ENCODE results near the gene POMC.
"Not testable (repeated sequence)": the region's sequence is repeated elsewhere in the genome, so short reads cannot be mapped to it uniquely, and the experiment has no call there.

Gene POMC

GRCh38 chr2:25168256-25169072, at the start of gene POMC:
Gene POMC (minus strand): TSS chr2:25168580. CDS start chr2:25164772, 3,808 bp downstream.
- no peak for TF ChIP-seq CTCF (IDR thresholded peaks at IDR 0.05)
- no peak for TF ChIP-seq ZFX (IDR thresholded peaks at IDR 0.05; ENCODE audit: borderline replicate concordance)
- no peak within 1 kb of the TSS for H3K27ac ChIP-seq

- no peak overlapping the region for H3K27ac ChIP-seq
- TF ChIP-seq ZFX (IDR thresholded peaks at IDR 0.05; ENCODE audit: borderline replicate concordance) = no peak
- TF ChIP-seq CTCF (IDR thresholded peaks at IDR 0.05) = no peak
These were observed 49.7 kb upstream of the POMC start for GRCh38 chr2:25218100-25218499.

GRCh38 chr2:25215948-25216679, 47.7 kb upstream of the POMC start:
- H3K27ac ChIP-seq = no peak overlapping the region

GRCh38 chr2:25215232-25215631, 46.9 kb upstream of the POMC start:
- TF ChIP-seq ZFX (IDR thresholded peaks at IDR 0.05; ENCODE audit: borderline replicate concordance) (no peak), CTCF (IDR thresholded peaks at IDR 0.05) (no peak)
- H3K27ac ChIP-seq = no peak overlapping the region

More at GRCh38 chr2:25215948-25216679, 47.7 kb upstream of the POMC start:
- no peak for TF ChIP-seq CTCF (IDR thresholded peaks at IDR 0.05)
- no peak for TF ChIP-seq ZFX (IDR thresholded peaks at IDR 0.05; ENCODE audit: borderline replicate concordance)

- no peak overlapping the region for H3K27ac ChIP-seq
- no peak for TF ChIP-seq CTCF (IDR thresholded peaks at IDR 0.05)
- TF ChIP-seq ZFX (IDR thresholded peaks at IDR 0.05; ENCODE audit: borderline replicate concordance) = no peak
These were observed 44.8 kb upstream of the POMC start for GRCh38 chr2:25213229-25213628.

GRCh38 chr2:25210923-25211322, 42.5 kb upstream of the POMC start:
- not testable (repeated sequence) for H3K27ac ChIP-seq

GRCh38 chr2:25207078-25207545, 38.7 kb upstream of the POMC start:
- TF ChIP-seq CTCF (IDR thresholded peaks at IDR 0.05) (no peak), ZFX (IDR thresholded peaks at IDR 0.05; ENCODE audit: borderline replicate concordance) (no peak)
- H3K27ac ChIP-seq = no peak overlapping the region

Measured in 22Rv1 (cell line).